ENCODE data around the gene KCNAB1.

Gene KCNAB1

GRCh38 chr3:156417559-156418132 lies 297.3 kb downstream of the KCNAB1 start:
- no peak for DNase-seq

- no peak for DNase-seq
These were observed 298.1 kb downstream of the KCNAB1 start for GRCh38 chr3:156418428-156418827.

DNA sequence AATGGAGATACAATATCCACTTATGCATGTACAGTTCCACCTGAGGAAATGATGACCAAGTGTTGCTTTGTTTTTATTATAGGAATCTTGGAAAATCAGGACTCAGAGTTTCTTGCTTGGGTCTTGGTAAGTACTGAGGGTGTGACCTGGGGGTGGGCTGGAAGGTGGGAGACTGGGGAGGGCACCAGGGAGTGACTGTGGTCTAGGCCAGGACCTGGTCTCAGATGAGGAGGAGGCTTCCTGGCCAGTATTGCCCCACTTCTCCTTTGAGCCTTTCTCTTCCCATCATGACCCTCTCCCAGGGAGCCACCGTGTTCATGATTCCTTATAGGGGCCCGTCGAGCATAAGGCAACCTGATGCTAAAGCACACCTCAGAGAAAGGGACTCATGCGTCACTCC lies 301.2 kb downstream of the KCNAB1 start:
- no peak for DNase-seq

DNA sequence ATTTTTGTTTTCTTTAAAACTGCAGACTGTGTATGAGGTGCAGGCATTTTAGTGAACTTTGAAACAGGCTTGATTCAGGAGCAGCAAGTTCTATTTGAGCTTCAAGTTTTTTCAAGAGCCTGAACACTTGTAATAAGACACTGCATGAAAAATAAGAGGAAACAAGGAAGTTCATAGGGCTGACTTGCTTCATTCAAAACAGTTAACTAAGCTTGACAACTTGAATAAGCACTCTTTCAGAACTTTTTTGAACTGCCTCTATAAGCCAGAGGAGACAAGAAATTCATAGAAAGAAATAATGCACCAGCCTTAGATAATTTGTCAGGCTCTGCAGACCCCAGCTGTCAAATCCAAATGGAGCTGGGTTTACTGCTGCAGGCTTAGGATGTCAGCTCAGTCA lies 304.4 kb downstream of the KCNAB1 start:
- DNase-seq: no peak

GRCh38 chr3:156425651-156426050 lies 305.3 kb downstream of the KCNAB1 start:
- DNase-seq: no peak

DNA sequence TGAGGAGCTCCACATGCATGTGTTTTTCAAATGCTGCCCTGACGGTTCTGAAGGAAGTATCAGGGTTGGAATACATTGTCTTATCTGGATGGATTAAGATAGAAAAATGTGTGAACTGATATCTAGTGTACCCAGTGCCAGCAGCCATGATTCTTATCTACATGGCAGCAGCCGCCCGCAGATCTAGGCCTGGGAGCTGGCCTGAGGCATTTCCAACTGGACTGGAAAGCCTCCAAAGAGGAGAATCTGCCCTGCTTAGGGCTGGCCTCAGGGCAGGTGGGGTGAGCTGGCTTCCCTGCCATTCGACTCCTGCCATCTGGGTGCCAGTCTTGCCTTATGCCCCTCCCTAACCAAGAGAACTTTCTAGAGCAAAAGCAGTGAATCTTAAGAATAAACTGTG lies 308.7 kb downstream of the KCNAB1 start:
- DNase-seq: no peak

DNA sequence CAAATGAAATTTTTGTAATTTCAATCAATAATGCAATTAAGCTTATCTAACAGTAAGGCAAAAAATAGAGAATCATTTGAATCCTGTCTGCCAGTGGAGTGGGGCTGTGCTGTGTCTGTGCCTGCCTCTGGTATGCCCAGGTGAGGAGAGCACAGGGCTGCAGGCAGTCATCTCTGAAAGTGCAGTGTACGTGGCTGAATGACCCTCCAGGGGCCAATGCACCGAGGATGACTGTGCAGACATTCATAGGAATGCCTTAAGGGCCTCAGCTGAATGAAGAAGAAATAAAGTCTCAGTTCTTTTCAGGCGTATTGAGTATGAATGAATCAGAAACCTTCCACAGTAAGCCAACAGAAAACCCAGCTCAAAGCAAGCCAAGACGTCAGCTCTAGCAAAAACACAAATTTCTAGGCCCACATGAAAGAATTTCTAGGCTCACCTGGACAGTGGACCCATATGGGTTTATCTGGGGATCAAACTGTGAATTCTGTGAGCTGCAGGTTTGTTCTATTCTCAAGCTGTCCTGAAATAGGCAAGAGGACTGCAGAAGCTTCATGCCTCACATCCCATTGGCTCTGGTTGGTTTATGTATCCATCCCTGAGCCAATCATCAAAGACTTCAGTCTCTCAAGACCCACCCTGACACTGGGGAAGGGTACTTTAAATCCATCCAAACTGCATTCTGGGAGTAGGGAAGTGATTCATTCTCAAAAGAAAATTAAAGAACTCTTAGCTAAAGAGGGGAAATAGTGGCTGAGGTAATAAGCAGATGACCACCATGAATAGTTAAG lies 311.2 kb downstream of the KCNAB1 start:
- no peak for DNase-seq

- no peak for DNase-seq
These were observed 312.2 kb downstream of the KCNAB1 start for GRCh38 chr3:156432563-156432962.

- no peak for DNase-seq
These were observed 312.8 kb downstream of the KCNAB1 start for GRCh38 chr3:156433138-156433537.

DNA sequence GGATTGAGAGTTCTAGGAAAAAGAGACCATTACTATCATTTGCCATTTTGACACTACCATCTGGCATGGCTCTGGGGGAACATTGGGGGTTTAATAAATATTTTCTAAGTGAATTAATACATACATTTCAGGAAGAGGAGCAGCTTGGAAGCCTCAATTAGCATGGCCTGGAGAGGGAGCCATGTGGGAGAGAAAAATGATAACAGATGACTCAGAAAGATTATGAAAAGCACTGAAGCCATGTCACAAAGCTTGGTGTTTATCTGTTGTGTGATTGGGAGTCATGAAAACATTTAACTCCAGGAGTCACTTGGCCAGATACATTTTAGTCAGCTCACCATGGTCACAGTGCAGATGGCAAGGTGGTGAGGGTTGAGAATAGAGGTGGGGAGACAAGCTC lies 313.5 kb downstream of the KCNAB1 start:
- no peak for DNase-seq

DNA sequence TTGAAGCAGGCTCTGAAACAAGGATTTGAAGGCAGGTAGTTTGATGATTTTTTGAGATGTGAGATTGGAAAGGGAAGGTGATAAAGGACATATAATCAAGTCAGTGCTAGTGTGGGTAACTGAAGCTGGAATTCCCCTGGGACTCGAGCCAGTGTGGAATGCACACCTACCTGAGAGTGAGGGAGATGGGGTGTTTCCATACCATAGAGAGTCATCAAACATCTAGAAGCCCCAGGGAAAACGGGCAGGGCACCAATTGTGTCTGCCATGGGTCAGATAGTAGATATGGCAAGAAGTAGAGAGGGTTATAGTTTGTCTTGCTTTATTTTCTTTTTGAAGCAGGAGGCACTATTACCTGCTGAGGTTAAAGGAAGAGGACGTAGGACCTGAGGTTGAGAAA lies 314.5 kb downstream of the KCNAB1 start:
- no peak for DNase-seq

DNA sequence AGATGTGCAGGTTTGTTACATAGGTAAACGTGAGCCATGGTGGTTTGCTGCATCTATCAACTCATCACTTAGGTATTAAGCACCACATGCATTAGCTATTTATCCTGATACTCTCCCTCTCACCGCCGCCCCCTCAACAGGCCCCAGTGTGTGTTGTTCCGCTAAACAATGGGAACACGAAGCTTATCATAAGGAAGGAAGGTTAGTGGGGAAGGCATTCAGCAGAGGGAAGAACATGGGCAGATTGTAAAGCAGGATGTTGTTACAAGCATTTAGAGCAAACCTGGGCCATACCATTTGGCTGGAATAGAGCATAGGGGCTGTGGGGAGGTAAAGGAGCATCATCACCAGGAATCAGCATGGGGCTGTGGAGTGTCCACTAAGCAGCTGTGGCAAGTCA lies 322.7 kb downstream of the KCNAB1 start:
- no peak for DNase-seq

DNA sequence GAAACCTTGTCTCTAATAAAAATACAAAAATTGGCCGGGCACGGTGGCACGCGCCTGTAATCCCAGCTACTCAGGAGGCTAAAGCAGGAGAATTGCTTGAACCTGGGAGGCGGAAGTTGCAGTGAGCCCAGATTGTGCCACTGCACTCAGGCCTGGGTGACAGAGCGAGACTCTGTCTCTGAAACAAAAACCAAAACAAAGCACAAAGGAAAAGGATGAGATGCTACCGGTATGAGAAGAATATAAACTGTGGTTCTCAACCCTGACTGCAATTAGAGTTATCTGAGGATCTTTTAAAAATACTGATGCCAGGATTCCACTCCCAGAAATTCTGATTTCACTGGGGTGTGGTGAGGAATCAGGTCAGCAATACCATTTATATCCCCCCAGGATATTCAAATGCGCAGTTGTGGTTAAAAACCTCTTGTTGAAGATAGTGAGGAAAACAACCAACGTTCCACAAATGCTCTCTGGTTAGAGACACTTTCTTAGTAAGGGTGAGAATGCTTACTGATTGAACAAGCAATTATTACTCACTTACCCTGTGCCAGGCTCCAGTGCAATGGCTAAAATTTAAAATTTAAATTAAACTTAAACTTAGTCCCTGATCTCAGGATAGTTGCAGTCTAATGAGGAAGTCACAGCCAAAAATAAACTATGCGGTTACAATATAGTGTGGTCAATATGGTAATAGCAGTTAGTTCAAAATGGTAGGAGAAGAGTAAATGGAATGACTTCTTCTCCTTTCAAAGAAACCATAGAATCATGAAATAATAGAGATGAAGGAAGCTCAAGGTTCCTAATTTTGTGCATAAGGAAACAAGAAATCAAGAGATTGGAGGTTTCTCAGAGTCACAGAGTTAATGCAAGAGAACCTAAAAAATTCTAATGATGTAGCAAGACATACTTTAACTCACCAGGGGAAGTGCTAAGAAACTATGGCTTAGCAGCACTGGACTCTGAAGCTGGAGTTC lies 325.0 kb downstream of the KCNAB1 start:
- DNase-seq: no peak

DNA sequence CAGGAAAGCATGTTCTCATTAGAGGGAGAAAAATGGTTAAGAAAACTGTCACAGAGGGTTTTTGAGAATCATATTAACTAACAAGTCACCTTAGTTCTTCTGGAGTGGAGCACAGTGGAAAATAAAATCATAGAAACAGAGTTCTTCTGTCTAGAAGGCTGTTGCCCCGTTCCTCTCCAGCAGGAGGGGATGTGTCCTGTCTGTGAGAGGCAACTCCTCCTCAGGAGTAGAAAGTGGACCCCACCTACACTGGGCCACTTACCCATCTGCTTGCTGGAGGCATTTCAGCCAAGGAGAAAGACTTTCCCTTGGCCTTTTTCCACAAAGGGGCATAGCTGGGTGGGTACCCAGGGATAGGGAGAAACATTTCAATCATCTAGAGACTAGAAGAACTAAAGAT lies 327.9 kb downstream of the KCNAB1 start:
- DNase-seq: peak; percentile 17

DNA sequence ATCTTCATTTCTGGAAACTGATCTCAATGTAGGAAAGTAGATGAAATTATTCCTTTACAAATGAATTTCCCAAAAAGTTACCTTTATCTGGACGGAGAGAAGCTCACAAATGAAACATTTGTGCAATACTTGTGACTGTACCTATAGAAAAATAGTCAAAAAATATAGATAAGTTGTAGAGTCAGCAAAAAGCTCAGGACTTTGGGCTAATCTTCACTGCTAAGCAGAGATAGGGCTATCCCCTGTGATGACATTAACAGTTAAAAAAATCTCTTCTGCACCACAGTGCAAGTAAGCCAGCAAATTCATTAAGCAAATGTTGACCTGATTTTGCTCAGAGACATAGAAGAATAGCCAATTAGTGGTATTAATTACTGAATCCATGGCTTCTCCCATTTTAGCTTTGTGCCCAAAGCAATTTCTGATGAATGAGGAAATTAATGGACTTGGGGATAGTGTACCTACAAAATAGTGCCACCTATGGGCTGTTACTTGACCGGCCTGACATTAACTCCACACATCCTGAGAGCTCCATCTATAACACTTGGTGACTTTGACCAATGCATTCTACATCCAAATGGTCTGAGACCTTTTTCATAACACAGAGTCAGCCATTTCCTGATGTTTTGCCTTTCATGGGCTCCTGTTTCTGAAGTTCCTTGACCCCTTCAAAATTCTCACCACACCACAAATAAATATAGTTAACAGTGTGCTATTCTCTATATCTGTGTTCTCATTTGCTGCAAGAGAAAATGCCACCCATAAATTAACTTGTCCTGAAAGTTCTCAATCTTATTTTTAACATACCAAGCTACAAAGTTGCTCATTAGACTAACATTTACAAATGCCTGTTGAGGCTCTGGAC lies 329.6 kb downstream of the KCNAB1 start:
- no peak for DNase-seq

DNA sequence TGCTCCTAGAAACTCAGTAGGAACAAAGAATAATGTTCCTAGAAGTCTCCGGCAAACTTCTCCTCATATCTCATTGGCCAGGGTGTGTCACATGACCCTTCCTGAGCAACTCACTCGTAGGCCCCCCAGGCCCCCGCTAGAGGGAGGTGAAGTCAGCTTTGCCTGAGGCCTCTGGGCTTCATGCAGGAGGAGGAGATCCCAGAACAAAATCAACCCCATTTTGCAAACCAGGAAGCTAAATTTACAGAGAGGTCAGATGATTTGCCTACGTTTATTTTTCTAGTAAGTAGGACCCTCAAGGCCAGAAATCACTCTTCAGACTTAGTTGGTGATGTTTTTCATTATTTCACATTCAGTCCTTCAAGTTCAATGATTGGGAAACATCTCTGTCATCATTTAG lies 335.5 kb downstream of the KCNAB1 start:
- no peak for DNase-seq

GRCh38 chr3:156456771-156457224 lies 336.4 kb downstream of the KCNAB1 start:
- no peak for DNase-seq

- no peak for DNase-seq
These were observed 339.1 kb downstream of the KCNAB1 start for GRCh38 chr3:156459434-156459833.

DNA sequence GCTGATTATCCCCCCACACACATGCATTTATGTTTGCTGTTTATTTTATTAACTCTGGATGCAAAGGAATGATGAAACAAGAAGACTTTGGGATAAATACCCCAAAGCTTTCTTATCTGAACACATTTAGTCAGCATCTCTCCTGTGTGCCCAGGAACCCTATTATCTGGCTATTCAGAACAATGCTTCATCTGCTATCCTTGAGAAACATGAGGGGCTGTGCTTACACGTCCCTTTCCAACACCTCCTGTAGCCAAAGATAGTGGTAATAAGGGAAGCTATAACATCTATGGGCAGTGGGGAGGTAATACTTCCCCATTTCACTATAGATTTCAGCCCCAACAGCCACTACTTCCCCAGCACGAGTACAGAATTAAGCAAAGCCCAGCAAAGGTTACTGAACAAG lies 339.8 kb downstream of the KCNAB1 start:
- no peak for DNase-seq

- no peak for DNase-seq
These were observed 341.5 kb downstream of the KCNAB1 start for GRCh38 chr3:156461889-156462288.

- no peak for DNase-seq
These were observed 342.7 kb downstream of the KCNAB1 start for GRCh38 chr3:156463123-156463522.

DNA sequence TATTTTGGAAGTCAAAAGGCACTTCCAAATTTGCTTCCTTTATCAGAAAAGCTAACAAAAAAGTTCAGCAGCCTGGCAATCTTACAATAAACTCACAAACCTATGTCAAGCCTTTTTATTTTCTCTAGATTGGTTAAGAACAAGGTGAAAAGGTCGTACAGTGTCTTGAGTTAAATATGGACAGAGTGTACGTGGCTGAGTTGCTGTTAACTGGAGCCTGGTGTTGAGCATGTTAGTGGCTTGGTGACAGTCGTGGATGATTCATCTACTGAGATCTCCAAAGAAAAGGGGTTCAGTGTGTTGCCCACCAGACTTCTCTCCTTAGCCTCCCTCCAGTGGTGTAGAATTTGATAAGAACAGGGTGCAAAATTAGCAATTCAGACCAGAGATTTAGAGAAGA lies 344.8 kb downstream of the KCNAB1 start:
- DNase-seq: no peak

DNA sequence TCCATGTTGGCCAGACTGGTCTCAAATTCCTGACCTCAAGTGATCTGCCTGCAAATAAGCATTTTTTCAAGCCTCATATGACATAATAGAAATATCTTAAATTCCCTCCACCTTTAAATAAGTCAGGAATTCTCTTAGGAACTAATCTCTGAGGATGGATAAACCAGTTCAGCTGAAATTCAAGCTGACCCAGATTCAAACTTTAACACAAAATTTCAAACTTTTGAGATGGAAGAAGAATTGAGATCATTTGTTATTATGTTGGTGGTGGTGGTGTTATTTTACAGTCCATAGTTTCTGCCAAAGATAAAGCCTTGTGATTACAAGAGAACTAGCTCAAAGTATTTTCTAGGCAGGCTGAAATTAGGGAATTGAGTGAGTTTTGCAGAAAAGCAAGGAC lies 349.1 kb downstream of the KCNAB1 start:
- DNase-seq: no peak

Data from stimulated activated CD4-positive, alpha-beta T cell treated with anti-CD3 and anti-CD28 coated beads, Interleukin-4, amount 100 ng/mL, for 24 hours (primary cell).